Mononuclear cell (primary cell): ENCODE data around the gene PCSK4. TPM values are rescaled to one million over a fixed set of nuclear protein-coding genes. Genes with fewer than 3 reads are reported as not detected.

Source experiments
- H3K27me3 ChIP-seq: 2 replicates; pipeline ENCODE4 v1.6.0; 2011; ENCODE audit warnings: low read length, control low read depth; ENCODE audit not compliant: insufficient read depth
- H3K4me1 ChIP-seq: 2 replicates; pipeline ENCODE4 v1.5.1; 2011; ENCODE audit warnings: mild to moderate bottlenecking, low read length, control low read depth; ENCODE audit not compliant: insufficient read depth
- H3K4me3 ChIP-seq: 2 replicates; pipeline ENCODE4 v1.5.1; 2011; ENCODE audit warnings: mild to moderate bottlenecking, low read length, moderate library complexity
- H3K9me3 ChIP-seq: 2 replicates; pipeline ENCODE4 v1.5.1; 2011; ENCODE audit warnings: low read depth, mild to moderate bottlenecking, control low read depth, low read length
- total RNA-seq: library from RNA; depleted of rRNA; stranded (reverse); fragments of >200 nt; gene quantifications from one replicate; pipeline ENCODE4 v1.2.3, GENCODE V29; 2012

Gene PCSK4
- total RNA-seq, 1 donor, result 1.2 TPM

DNA sequence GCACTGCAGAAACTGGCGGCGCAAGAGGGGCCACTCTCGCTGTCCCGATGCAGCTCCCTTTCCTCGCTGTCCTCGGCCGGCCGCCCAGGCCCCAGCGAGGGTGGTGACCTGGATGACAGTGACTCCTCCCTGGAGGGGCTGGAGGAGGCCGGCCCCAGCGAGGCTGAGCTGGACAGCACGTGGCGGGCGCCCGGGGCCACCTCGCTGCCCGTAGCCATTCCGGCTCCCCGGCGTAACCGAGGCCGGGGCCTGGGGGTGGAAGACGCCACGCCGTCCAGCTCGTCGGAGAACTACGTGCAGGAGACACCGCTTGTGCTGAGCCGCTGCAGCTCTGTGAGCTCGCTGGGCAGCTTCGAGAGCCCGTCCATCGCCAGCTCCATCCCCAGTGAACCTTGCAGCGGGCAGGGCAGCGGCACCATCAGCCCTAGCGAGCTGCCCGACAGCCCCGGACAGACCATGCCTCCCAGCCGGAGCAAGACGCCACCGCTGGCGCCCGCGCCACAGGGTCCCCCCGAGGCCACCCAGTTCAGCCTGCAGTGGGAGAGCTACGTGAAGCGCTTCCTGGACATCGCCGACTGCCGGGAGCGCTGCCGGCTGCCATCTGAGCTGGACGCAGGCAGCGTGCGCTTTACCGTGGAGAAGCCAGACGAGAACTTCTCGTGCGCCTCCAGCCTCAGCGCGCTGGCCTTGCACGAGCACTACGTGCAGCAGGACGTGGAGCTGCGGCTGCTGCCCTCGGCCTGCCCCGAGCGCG, 23.5 kb downstream of the PCSK4 start:
- Histone ChIP-seq H3K4me3 (no peak overlapping the region), H3K27me3 (peaks cover 37% of the 10 kb centered on the region), H3K9me3 (no peaks in the 10 kb centered on the region), H3K4me1 (peaks cover 56% of the 10 kb centered on the region)

GRCh38 chr19:1466018-1466460, 24.1 kb downstream of the PCSK4 start:
- Histone ChIP-seq H3K4me3 (no peak overlapping the region), H3K4me1 (peaks cover 50% of the 10 kb centered on the region), H3K9me3 (no peaks in the 10 kb centered on the region), H3K27me3 (peaks cover 31% of the 10 kb centered on the region)

DNA sequence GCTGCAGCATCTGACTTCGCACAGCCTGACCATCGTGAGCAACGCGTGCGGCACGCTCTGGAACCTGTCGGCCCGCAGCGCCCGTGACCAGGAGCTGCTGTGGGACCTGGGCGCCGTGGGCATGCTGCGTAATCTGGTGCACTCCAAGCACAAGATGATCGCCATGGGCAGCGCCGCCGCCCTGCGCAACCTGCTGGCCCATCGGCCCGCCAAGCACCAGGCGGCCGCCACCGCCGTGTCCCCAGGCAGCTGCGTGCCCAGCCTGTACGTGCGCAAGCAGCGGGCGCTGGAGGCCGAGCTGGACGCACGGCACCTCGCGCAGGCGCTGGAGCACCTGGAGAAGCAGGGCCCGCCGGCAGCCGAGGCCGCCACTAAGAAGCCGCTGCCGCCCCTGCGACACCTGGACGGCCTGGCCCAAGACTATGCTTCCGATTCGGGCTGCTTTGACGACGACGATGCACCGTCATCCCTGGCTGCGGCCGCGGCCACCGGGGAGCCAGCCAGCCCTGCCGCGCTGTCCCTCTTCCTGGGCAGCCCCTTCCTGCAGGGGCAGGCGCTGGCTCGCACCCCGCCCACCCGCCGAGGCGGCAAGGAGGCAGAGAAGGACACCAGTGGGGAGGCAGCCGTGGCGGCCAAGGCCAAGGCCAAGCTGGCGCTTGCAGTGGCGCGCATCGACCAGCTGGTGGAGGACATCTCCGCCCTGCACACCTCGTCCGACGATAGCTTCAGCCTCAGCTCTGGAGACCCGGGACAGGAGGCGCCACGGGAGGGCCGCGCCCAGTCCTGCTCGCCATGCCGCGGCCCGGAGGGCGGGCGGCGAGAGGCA, 24.7 kb downstream of the PCSK4 start:
- Histone ChIP-seq H3K27me3 (peaks cover 28% of the 10 kb centered on the region), H3K9me3 (no peaks in the 10 kb centered on the region), H3K4me1 (peaks cover 43% of the 10 kb centered on the region), H3K4me3 (no peak overlapping the region)

- no peak overlapping the region for H3K4me3 ChIP-seq
- no peaks in the 10 kb centered on the region for H3K9me3 ChIP-seq
- H3K27me3 ChIP-seq, result peaks cover 29% of the 10 kb centered on the region
- peaks cover 15% of the 10 kb centered on the region for H3K4me1 ChIP-seq
Measured at GRCh38 chr19:1461862-1462261, 28.3 kb downstream of the PCSK4 start.

GRCh38 chr19:1460033-1460995, 29.8 kb downstream of the PCSK4 start:
- Histone ChIP-seq H3K9me3 (no peaks in the 10 kb centered on the region), H3K4me3 (no peak overlapping the region), H3K27me3 (peaks cover 29% of the 10 kb centered on the region), H3K4me1 (peaks cover 8% of the 10 kb centered on the region)

- no peak overlapping the region for H3K4me3 ChIP-seq
- H3K9me3 ChIP-seq, result no peaks in the 10 kb centered on the region
Measured at GRCh38 chr19:1459479-1459878, 30.7 kb downstream of the PCSK4 start.

GRCh38 chr19:1457892-1458291, 32.3 kb downstream of the PCSK4 start:
- Histone ChIP-seq H3K27me3 (peaks cover 38% of the 10 kb centered on the region), H3K9me3 (no peaks in the 10 kb centered on the region), H3K4me1 (peaks cover 10% of the 10 kb centered on the region), H3K4me3 (no peak overlapping the region)

More at GRCh38 chr19:1459479-1459878, 30.7 kb downstream of the PCSK4 start:
- Histone ChIP-seq H3K27me3 (peaks cover 29% of the 10 kb centered on the region), H3K4me1 (peaks cover 10% of the 10 kb centered on the region)

DNA sequence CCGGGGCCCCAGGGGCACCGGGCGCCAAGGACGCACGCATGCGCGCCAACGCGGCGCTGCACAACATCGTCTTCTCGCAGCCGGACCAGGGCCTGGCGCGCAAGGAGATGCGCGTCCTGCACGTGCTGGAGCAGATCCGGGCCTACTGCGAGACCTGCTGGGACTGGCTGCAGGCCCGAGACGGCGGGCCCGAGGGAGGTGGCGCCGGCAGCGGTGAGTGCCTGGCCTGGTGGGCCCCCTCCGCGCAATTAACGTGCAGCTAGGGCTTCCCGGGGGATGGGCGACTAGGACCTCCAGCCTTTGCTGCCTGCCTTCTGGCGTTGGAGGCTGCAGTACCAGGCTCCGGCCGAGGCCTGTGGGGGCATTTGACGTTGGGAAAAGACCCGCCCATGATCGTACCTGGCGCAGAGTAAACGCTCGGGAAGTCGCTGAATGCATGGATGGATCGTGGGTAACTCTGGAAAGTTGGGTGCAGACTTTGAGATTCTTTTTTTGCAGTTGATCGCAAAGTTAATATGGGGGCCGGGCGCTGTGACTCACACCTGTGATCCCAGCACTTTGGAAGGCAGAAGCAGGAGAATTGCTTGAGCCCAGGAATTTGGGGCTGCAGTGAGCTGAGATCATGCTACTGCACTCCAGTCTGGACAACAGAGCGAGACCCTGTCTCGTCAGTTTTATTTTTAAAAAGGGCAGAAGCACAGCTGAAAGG, 33.0 kb downstream of the PCSK4 start:
- Histone ChIP-seq H3K4me3 (no peak overlapping the region), H3K9me3 (no peaks in the 10 kb centered on the region), H3K4me1 (peaks cover 10% of the 10 kb centered on the region), H3K27me3 (peaks cover 43% of the 10 kb centered on the region)

- peaks cover 49% of the 10 kb centered on the region for H3K27me3 ChIP-seq
Measured at GRCh38 chr19:1456121-1456900, 33.8 kb downstream of the PCSK4 start.

GRCh38 chr19:1455336-1456120, 34.6 kb downstream of the PCSK4 start:
- H3K4me1 ChIP-seq, result peaks cover 10% of the 10 kb centered on the region
- no peak overlapping the region for H3K4me3 ChIP-seq
- no peaks in the 10 kb centered on the region for H3K9me3 ChIP-seq
- peaks cover 56% of the 10 kb centered on the region for H3K27me3 ChIP-seq

More at GRCh38 chr19:1456121-1456900, 33.8 kb downstream of the PCSK4 start:
- Histone ChIP-seq H3K4me3 (no peak overlapping the region), H3K4me1 (peaks cover 10% of the 10 kb centered on the region), H3K9me3 (no peaks in the 10 kb centered on the region)

- Histone ChIP-seq H3K4me1 (peaks cover 16% of the 10 kb centered on the region), H3K27me3 (peaks cover 61% of the 10 kb centered on the region), H3K4me3 (no peak overlapping the region), H3K9me3 (no peaks in the 10 kb centered on the region)
Measured at GRCh38 chr19:1455002-1455335, 35.2 kb downstream of the PCSK4 start.

GRCh38 chr19:1453525-1454364, 36.4 kb downstream of the PCSK4 start:
- Histone ChIP-seq H3K4me3 (no peak overlapping the region), H3K4me1 (peaks cover 20% of the 10 kb centered on the region), H3K27me3 (peaks cover 73% of the 10 kb centered on the region), H3K9me3 (no peaks in the 10 kb centered on the region)
